HCT116 (cell line): ENCODE measurements around the gene HSPA1A. TPM values are rescaled to one million over a fixed set of nuclear protein-coding genes. Genes with fewer than 3 reads are reported as not detected.

Experiments used
- ATAC-seq: fragments of 200-7000 bp; cut with Tn5 transposase; 2 replicates; pipeline ENCODE4 v1.9.1; 2020; ENCODE audit warnings: mild to moderate bottlenecking, moderate library complexity
- BruUV-seq: library from RNA; stranded (reverse); fragments of 400-500 nt; replicated peaks from 2 replicates; lab custom pipeline; 2021; lab: Mats Ljungman, UMichigan
- CTCF ChIA-PET: fragments of 300-600 bp; sonication (Branson Sonifier 250); formaldehyde crosslinking; loops from one replicate; lab custom pipeline; 2021; ENCODE audit warnings: antibody characterized with exemption; lab: Charles Lee
- POLR2A ChIA-PET: fragments of 300-600, 350-600 bp; sonication (Branson Sonifier 250); formaldehyde crosslinking; loops from one replicate; lab custom pipeline; 2021; ENCODE audit warnings: antibody characterized with exemption; lab: Charles Lee
- RAD21 ChIA-PET, 2 experiments: fragments of 300-600 bp; sonication (Branson Sonifier 250); formaldehyde crosslinking; loops; one replicate each; lab custom pipeline; 2023; ENCODE audit warnings: low total read pairs in 2 of 2; ENCODE audit not compliant: uncharacterized antibody in 2 of 2, unreplicated experiment in 2 of 2, low non-redundant PET in 1 of 2; lab: Charles Lee
- DNase-seq: peaks from one replicate; pipeline ENCODE4 v3.0.0-alpha.2; 2010; ENCODE audit warnings: low read depth, low spot score
- H2AFZ ChIP-seq: fragments of 200-600 bp; shearing (Covaris generic), sonication (generic); 2 replicates; pipeline ENCODE4 v1.6.1; 2017; ENCODE audit warnings: low read depth, mixed run types, mixed read lengths, antibody characterized with exemption, low read length; ENCODE audit not compliant: poor library complexity, severe bottlenecking
- H3K27ac ChIP-seq: 2 replicates; pipeline ENCODE4 v1.5.1; 2012; ENCODE audit warnings: low read depth, low read length
- H3K27me3 ChIP-seq: fragments of 200-600 bp; sonication (generic); 2 replicates; pipeline ENCODE4 v1.6.1; 2016; ENCODE audit warnings: mixed run types, low read length, mixed read lengths; ENCODE audit not compliant: insufficient read depth
- H3K36me3 ChIP-seq, 2 experiments: fragments of 200-500 bp in 1 of 2; fragments of 200-600 bp in 1 of 2; sonication (Bioruptor generic) in 1 of 2; sonication (generic) in 1 of 2; 2 replicates each; pipeline versions ENCODE4 v1.5.1 to v1.6.1; 2014 to 2016; ENCODE audit warnings: low read length in 2 of 2, inconsistent platforms in 1 of 2, mixed read lengths in 1 of 2, mixed run types in 1 of 2; ENCODE audit not compliant: insufficient read depth in 2 of 2, control insufficient read depth in 1 of 2
- H3K4me1 ChIP-seq, 2 experiments: fragments of 200-600 bp in 1 of 2; sonication (generic) in 1 of 2; 2 replicates each; pipeline versions ENCODE4 v1.5.1 to v1.6.1; 2012 to 2017; ENCODE audit warnings: low read length in 2 of 2, inconsistent platforms in 1 of 2, mild to moderate bottlenecking in 1 of 2, mixed read lengths in 1 of 2, mixed run types in 1 of 2, moderate library complexity in 1 of 2; ENCODE audit not compliant: insufficient read depth in 2 of 2, control insufficient read depth in 1 of 2
- H3K4me2 ChIP-seq: fragments of 200-600 bp; sonication (generic); 2 replicates; pipeline ENCODE4 v1.6.1; 2017; ENCODE audit warnings: mixed run types, low read length, mixed read lengths
- H3K4me3 ChIP-seq, 2 experiments: fragments of 200-600 bp in 1 of 2; sonication (generic) in 1 of 2; replicated peaks in 1 of 2; 2 replicates each; pipeline ENCODE4 v1.5.1; 2011 to 2016; ENCODE audit warnings: low read length in 2 of 2, control low read depth in 1 of 2, low read depth in 1 of 2, mild to moderate bottlenecking in 1 of 2, mixed read lengths in 1 of 2, mixed run types in 1 of 2
- H3K79me2 ChIP-seq: fragments of 200-600 bp; sonication (generic); 2 replicates; pipeline ENCODE4 v1.6.1; 2017; ENCODE audit warnings: mild to moderate bottlenecking, mixed run types, low read length, moderate library complexity, mixed read lengths; ENCODE audit not compliant: insufficient read depth
- H3K9ac ChIP-seq: fragments of 200-600 bp; sonication (generic); 2 replicates; pipeline ENCODE4 v1.6.1; 2016; ENCODE audit warnings: low read length, mixed read lengths
- H3K9me2 ChIP-seq: fragments of 200-600 bp; sonication (generic), shearing (Covaris generic); 2 replicates; pipeline ENCODE4 v1.6.1; 2017; ENCODE audit warnings: mixed run types, mild to moderate bottlenecking, moderate library complexity; ENCODE audit not compliant: insufficient read depth
- H3K9me3 ChIP-seq, 2 experiments: fragments of 200-500 bp in 1 of 2; fragments of 200-600 bp in 1 of 2; sonication (Bioruptor generic) in 1 of 2; sonication (generic) in 1 of 2; 2 replicates each; pipeline ENCODE4 v1.6.1; 2014 to 2017; ENCODE audit warnings: low read length in 2 of 2, mixed read lengths in 2 of 2, inconsistent platforms in 1 of 2, low read depth in 1 of 2, mild to moderate bottlenecking in 1 of 2, mixed run types in 1 of 2, moderate library complexity in 1 of 2; ENCODE audit not compliant: control insufficient read depth in 1 of 2, insufficient read depth in 1 of 2
- H4K20me1 ChIP-seq: fragments of 200-600 bp; sonication (generic), shearing (Covaris generic); 2 replicates; pipeline ENCODE4 v1.6.1; 2017; ENCODE audit warnings: mixed run types, mild to moderate bottlenecking, moderate library complexity; ENCODE audit not compliant: insufficient read depth
- ATF3 ChIP-seq: IDR thresholded peaks from 2 replicates; pipeline ENCODE4 v1.6.1; 2012
- CBX3 ChIP-seq: IDR thresholded peaks from 2 replicates; pipeline ENCODE4 v1.6.1; 2012; ENCODE audit warnings: low read depth
- ELF1 ChIP-seq: IDR thresholded peaks from 2 replicates; pipeline ENCODE4 v1.6.1; 2012; ENCODE audit warnings: low read depth, borderline replicate concordance
- FOSL1 ChIP-seq: IDR thresholded peaks from 2 replicates; pipeline ENCODE4 v1.6.1; 2012; ENCODE audit warnings: low read depth
- POLR2A ChIP-seq: IDR thresholded peaks from 2 replicates; pipeline ENCODE4 v1.7.0; 2011; ENCODE audit warnings: borderline replicate concordance; ENCODE audit not compliant: insufficient read depth, insufficient read length; ENCODE audit errors: extremely low read depth
- POLR2AphosphoS5 ChIP-seq: IDR thresholded peaks from 2 replicates; pipeline ENCODE4 v1.6.1; 2011; ENCODE audit warnings: mild to moderate bottlenecking, low read depth, low read length, moderate library complexity
- SRF ChIP-seq: IDR thresholded peaks from 2 replicates; pipeline ENCODE4 v1.6.1; 2012; ENCODE audit warnings: low read depth
- YY1 ChIP-seq: IDR thresholded peaks from 2 replicates; pipeline ENCODE4 v1.6.1; 2011; ENCODE audit warnings: low read length, low read depth, moderate library complexity, mild to moderate bottlenecking; ENCODE audit not compliant: insufficient replicate concordance; ENCODE audit errors: extremely low read depth
- intact Hi-C: fragments of 100-400 bp; cut with micrococcal nuclease; formaldehyde crosslinking; loops from 2 replicates; pipeline ENCODE4 v1.10.0; 2022
- total RNA-seq: library from RNA; stranded (reverse); gene quantifications from one replicate; pipeline ENCODE4 v1.2.1, GENCODE V29; 2021; ENCODE audit not compliant: unreplicated experiment

HSPA1A gene
- total RNA-seq, 1 experiment from 2014 or later, result 5.0 TPM

- ChIA-PET RAD21 (interaction anchor here in 1 of 2 experiments (0.9 to 2.0 kb wide), 3 partner anchors 20 to 88 kb away, joined by 3 to 5 read pairs (median 4); partner anchors contain the start of genes LSM2 and VARS1), POLR2A (interaction anchor here (0.7 to 1.8 kb wide), 36 partner anchors 8 to 324 kb away, joined by 3 to 49 read pairs (median 6); partner anchors contain the start of genes ABHD16A, BAG6, C6orf47 and CLIC1), CTCF (interaction anchor here (0.7 to 1.5 kb wide), 4 partner anchors 20 to 57 kb away, joined by 5 to 7 read pairs (median 6); partner anchors contain the start of genes LSM2 and VARS1)
- intact Hi-C loops, result loop anchor here (1.0 to 2.0 kb wide), 4 partner anchors 20 to 147 kb away; no protein-coding TSS in a partner anchor
- peak overlapping the region; percentile 70 for H3K9ac ChIP-seq
- TF ChIP-seq CBX3 (no peak), ELF1 (no peak), ATF3 (no peak), POLR2AphosphoS5 (peak; percentile 57), POLR2A (no peak), YY1 (peak; percentile 10), FOSL1 (no peak), SRF (no peak)
- TF ChIP-seq, all 23 proteins: peak for 2
- H3K4me2 ChIP-seq, result peak overlapping the region; percentile 77
- TSS peak; percentile 96 for BruUV-seq
- peaks cover 29% of the 10 kb centered on the region for H3K79me2 ChIP-seq
- no peaks in the 10 kb centered on the region; a peak in 1 of 4 replicates for H3K36me3 ChIP-seq
- H3K4me1 ChIP-seq, result peaks cover 46 to 73% of the 10 kb centered on the region in 2 experiments
- ATAC-seq, result peak; percentile 46
- H3K27me3 ChIP-seq, result no peaks in the 10 kb centered on the region
- H3K27ac ChIP-seq, result peak overlapping the region; percentile 94
- no peaks in the 10 kb centered on the region for H3K9me3 ChIP-seq
- no peak for DNase-seq
- H3K9me2 ChIP-seq, result no peaks in the 10 kb centered on the region
- H2AFZ ChIP-seq, result no peak overlapping the region
- peak overlapping the region; percentile 43 to 71 for H3K4me3 ChIP-seq
- H4K20me1 ChIP-seq, result peaks cover 4% of the 10 kb centered on the region; the same call in 1 of the 2 replicates
These were observed 11.5 kb downstream of the HSPA1A start for GRCh38 chr6:31826793-31827285.
